Activated B cell treated with CpG ODN at 0.5 μM for 24 hours (primary cell): ENCODE data around the gene MAPK8IP1. TPM values are rescaled to one million over a fixed set of nuclear protein-coding genes. Genes with fewer than 3 reads are reported as not detected.

Experiments
- ATAC-seq: fragments of 200-7000 bp; cut with Tn5 transposase; one replicate; pipeline ENCODE4 v1.10.0; 2021; ENCODE audit warnings: low read depth, mild to moderate bottlenecking, moderate library complexity
- CTCF ChIA-PET: fragments of 350-600 bp; sonication (Branson Sonifier 250); formaldehyde crosslinking; loops from one replicate; lab custom pipeline; 2021; ENCODE audit warnings: antibody characterized with exemption; lab: Charles Lee
- POLR2A ChIA-PET: fragments of 350-600 bp; sonication (Branson Sonifier 250); formaldehyde crosslinking; loops from one replicate; lab custom pipeline; 2021; ENCODE audit warnings: antibody characterized with exemption; lab: Charles Lee
- DNase-seq: peaks from one replicate; pipeline ENCODE4 v3.0.0; 2022
- H3K27ac Mint-ChIP-seq: one replicate; pipeline ENCODE4 v1.8.0; 2020; ENCODE audit warnings: mixed read lengths
- H3K27me3 Mint-ChIP-seq: one replicate; pipeline ENCODE4 v1.8.0; 2021; ENCODE audit warnings: mixed read lengths
- H3K36me3 Mint-ChIP-seq: one replicate; pipeline ENCODE4 v1.8.0; 2021; ENCODE audit warnings: low read depth, mixed read lengths
- H3K4me1 Mint-ChIP-seq: one replicate; pipeline ENCODE4 v1.8.0; 2021; ENCODE audit warnings: mixed read lengths
- H3K4me3 Mint-ChIP-seq: one replicate; pipeline ENCODE4 v1.8.0; 2020; ENCODE audit warnings: mild to moderate bottlenecking, mixed read lengths
- H3K9me3 Mint-ChIP-seq: one replicate; pipeline ENCODE4 v1.8.0; 2020; ENCODE audit warnings: mixed read lengths
- CTCF ChIP-seq: fragments of 200-600 bp; IDR thresholded peaks from one replicate; pipeline ENCODE4 v1.8.0; 2022; ENCODE audit warnings: antibody characterized with exemption, mild to moderate bottlenecking
- intact Hi-C: fragments of 100-400 bp; cut with micrococcal nuclease; formaldehyde crosslinking; loops from one replicate; pipeline ENCODE4 v1.15.1; 2024
- total RNA-seq: library from RNA; stranded (reverse); gene quantifications from 2 replicates; pipeline ENCODE4 v1.2.3, GENCODE V29; 2022

The MAPK8IP1 gene
- total RNA-seq, 1 donor from 2014 or later, result 1.9 TPM

- Mint-ChIP-seq H3K4me3 (no peak overlapping the region), H3K36me3 (peaks cover 18% of the 10 kb centered on the region), H3K27ac (no peak overlapping the region), H3K9me3 (no peaks in the 10 kb centered on the region), H3K4me1 (peaks cover 65% of the 10 kb centered on the region), H3K27me3 (no peaks in the 10 kb centered on the region)
- CTCF ChIA-PET, result interaction anchor here (0.8 to 1.6 kb wide), 3 partner anchors 8 to 79 kb away, joined by 3 to 4 read pairs (median 4); no protein-coding TSS in a partner anchor
- intact Hi-C loops, result no loop called here
- POLR2A ChIA-PET, result interaction anchor here (1.2 kb wide), 1 partner anchor 86 kb away, joined by 3 read pairs; no protein-coding TSS in a partner anchor
- no peak for DNase-seq
- TF ChIP-seq CTCF, result no peak
- no peak for ATAC-seq
These were observed 35.0 kb upstream of the MAPK8IP1 start for GRCh38 chr11:45850446-45850845.

- no peak overlapping the region for H3K27ac Mint-ChIP-seq
- ChIA-PET POLR2A (interaction anchor here (1.2 kb wide), 1 partner anchor 85 kb away, joined by 3 read pairs; no protein-coding TSS in a partner anchor), CTCF (interaction anchor here (1.6 kb wide), 1 partner anchor 9 kb away, joined by 4 read pairs; no protein-coding TSS in a partner anchor)
- peaks cover 26% of the 10 kb centered on the region for H3K36me3 Mint-ChIP-seq
- no peaks in the 10 kb centered on the region for H3K9me3 Mint-ChIP-seq
- DNase-seq (no peak), ATAC-seq (no peak)
- intact Hi-C loops, result no loop called here
- no peak for TF ChIP-seq CTCF
- H3K4me1 Mint-ChIP-seq, result peaks cover 60% of the 10 kb centered on the region
- H3K27me3 Mint-ChIP-seq, result no peaks in the 10 kb centered on the region
- H3K4me3 Mint-ChIP-seq, result no peak overlapping the region
These were observed 34.2 kb upstream of the MAPK8IP1 start for GRCh38 chr11:45851228-45851627.

GRCh38 chr11:45852018-45852711 is 33.3 kb upstream of the MAPK8IP1 start:
- peak overlapping the region; percentile 85 for H3K27ac Mint-ChIP-seq
- CTCF ChIA-PET, result interaction anchor here (0.9 to 1.6 kb wide), 2 partner anchors 10 to 154 kb away, joined by 3 to 4 read pairs; no protein-coding TSS in a partner anchor
- peaks cover 51% of the 10 kb centered on the region for H3K4me1 Mint-ChIP-seq
- DNase-seq (no peak), ATAC-seq (no peak)
- POLR2A ChIA-PET, result no interaction called here
- no peaks in the 10 kb centered on the region for H3K9me3 Mint-ChIP-seq
- H3K36me3 Mint-ChIP-seq, result peaks cover 32% of the 10 kb centered on the region
- peak overlapping the region; percentile 56 for H3K4me3 Mint-ChIP-seq
- intact Hi-C loops, result no loop called here
- H3K27me3 Mint-ChIP-seq, result no peaks in the 10 kb centered on the region
- no peak for TF ChIP-seq CTCF

- ChIA-PET CTCF (no interaction called here), POLR2A (no interaction called here)
- H3K4me3 Mint-ChIP-seq, result peak overlapping the region; percentile 56
- H3K36me3 Mint-ChIP-seq, result peaks cover 37% of the 10 kb centered on the region
- H3K27me3 Mint-ChIP-seq, result no peaks in the 10 kb centered on the region
- ATAC-seq (peak; percentile 35), DNase-seq (no peak)
- peaks cover 51% of the 10 kb centered on the region for H3K4me1 Mint-ChIP-seq
- H3K9me3 Mint-ChIP-seq, result no peaks in the 10 kb centered on the region
- H3K27ac Mint-ChIP-seq, result peak overlapping the region; percentile 85
- intact Hi-C loops, result loop anchor here (1.0 kb wide), 1 partner anchor 81 kb away; no protein-coding TSS in a partner anchor
- TF ChIP-seq CTCF, result no peak
These were observed 32.7 kb upstream of the MAPK8IP1 start for GRCh38 chr11:45852712-45853101.
